Stimulated activated CD4-positive, alpha-beta T cell treated with anti-CD3 and anti-CD28 coated beads, TNF-alpha, amount 100 ng/mL, for 48 hours (primary cell): Measurements from ENCODE around the gene DNAJC27.

Experiments
- DNase-seq, 3 donors: peaks; one replicate each; pipeline ENCODE4 v3.0.0-alpha.2; 2020; ENCODE audit warnings: low read depth in 3 of 3

DNAJC27 gene

DNA sequence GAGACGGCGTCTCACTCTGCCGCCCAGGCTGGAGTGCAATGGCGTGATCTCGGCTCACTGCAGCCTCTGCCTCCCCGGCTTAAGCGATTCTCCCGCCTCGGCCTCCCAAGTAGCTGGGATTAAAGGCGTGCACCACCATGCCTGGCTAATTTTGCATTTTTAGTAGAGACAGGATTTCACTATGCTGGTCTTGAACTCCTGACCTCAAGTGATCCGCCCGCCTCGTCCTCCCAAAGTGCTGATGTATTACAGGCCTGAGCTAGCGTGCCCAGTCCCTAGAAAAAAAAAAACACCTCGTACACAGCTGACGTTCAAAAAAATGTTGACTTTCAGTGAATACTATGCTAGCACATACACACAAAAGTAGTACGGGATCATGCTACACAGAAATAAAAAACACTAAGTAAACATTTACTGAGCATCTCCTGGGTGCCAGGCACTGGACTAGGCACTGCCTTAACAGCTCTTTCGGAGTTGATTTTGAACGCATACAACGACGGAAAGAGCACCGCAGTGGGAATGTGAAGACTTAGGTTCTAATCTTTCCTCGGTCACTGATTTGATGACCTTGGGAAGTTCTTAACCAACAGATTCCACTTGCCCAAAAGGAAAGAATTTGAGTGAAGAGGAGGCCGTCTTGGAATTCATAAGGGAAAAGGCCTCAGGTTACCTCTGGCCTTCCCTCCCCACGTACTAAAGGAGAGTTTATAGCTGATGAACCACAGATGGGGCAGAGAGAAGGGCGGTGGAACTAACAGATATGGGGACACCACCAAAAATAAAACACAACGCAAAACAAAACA, 1.1 kb downstream of the DNAJC27 start:
- no peak for DNase-seq

DNA sequence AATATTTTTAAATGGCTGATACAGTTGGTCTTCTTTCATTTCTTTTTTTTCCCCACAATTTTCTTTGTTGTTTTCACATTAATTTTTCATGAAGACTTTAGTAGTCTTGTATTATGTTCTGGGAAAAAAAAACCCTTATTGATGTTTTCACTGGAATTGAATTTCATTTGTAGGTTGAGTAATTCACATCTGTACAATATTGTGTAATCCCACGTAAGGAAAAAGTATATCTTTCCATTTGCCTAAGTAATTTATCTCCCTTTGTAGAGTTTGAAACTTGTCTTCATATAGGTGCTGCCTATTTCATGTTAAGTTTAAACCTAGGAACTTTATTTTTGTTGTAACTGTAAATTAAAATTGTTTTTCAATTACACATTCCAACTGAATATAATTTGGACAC, 2.0 kb downstream of the DNAJC27 start:
- no peak for DNase-seq

DNA sequence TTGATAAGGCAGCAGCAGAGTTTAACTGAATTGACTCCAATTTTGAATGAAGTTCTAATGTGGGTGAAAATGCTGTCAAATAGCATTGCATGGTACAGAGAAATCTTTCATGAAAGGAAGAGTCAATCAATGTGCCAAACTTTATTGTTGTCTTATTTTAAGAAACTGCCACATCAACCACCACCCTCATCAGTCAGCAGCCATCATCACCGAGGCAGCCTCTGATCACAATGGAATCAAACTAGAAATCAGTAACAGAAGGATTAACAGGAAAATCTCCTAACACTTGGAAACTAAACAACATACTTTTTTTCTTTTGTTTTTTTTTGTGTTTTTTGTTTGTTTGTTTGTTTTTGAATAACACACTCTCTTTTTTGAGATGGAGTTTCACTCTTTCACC, 9.9 kb downstream of the DNAJC27 start:
- DNase-seq, result no peak

DNA sequence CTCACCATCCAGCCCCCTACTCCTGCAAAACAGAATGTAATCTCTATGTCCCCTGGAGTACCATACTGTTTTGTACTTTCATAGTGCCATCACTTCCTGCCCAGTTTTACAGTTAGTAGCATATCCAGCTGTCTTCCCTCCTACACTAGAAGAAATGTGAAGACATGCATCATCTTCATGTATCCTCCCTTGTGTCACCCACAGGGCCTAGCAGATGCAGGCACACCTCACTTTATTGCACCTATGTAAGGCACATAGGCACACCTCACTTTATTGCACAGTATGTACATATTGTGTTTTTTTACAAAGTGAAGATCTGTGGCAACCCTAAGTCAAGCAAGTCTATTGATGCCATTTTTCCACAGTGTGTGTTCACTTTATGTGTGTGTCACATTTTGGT, 12.0 kb downstream of the DNAJC27 start:
- DNase-seq, result no peak

DNA sequence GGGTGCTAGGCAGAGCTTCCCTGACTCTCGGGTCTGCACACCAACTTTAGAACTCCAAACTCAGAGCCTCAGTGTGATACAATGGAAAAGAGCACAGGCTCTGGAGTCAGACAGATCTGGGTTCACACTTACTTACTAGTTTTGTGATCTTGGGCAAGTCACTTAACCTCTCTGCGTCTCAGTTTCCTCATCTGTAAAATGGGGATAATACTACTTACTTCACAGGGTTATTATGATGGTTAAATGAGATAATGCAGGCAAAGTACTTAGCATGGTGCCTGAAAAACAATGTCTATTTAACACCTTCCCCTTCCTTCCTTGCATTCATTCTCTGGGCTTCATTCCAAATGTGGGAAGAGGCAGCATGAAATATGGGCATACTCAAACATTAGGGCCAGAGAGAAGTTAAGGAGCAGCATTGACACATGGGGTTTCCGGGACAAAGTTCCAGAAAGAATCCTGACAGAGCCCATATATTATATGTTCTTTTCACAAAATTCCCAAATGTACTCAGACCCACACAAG, 13.3 kb downstream of the DNAJC27 start:
- no peak for DNase-seq

DNA sequence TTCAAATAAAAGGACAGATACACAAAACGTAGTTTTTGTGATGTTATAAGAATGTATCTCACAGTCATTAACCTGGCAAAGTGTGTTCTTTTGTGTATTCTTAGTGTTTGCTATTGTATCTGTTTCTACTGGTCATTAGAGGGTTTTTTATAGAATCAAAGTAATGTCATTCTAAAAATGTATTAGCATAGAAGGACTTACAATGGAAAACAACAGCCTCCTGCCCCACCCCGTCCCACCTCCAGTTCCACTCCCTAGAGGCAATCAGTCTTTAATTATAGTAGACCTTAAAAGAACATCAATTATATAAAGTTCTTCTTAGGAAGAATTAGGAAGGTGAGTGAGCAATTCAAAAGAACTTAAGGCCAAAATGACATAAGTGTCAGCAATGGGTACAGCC, 13.8 kb downstream of the DNAJC27 start:
- no peak for DNase-seq

DNA sequence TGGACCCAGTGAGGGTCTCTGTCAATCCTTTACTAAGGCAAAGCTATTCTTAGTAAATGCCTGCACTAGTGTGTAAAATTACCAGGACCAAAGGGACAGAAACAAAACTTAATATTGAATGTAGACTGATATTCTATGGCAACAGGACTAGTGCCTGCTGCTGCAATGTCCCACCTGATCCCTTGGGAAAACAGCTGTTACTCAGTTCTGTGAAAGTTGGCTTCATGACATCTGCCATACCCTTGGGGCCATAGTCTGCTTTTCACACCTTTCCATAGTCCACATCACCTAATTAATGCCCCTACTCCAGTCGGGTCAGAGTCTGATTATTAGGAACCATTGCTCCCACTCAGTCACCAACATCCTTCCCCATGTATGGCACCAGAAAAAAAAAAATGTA, 14.5 kb downstream of the DNAJC27 start:
- no peak for DNase-seq

DNA sequence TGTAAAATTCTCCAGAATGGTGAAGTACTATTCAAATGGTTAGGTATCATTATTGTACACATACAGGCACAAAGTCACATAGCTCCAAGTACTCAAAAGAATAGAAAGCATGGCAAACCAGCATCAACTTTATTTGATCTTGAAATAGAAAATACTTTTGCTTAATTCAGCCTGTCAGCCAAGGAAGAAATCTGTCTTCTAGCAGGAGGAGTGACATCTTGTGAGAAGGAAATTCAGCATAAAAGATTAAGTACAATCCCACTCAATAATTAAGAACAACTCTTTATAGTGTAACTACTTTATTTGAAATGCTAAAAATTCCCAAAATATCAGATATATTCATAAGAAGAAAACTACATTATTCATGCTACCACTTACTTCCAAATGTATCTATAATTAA, 15.8 kb downstream of the DNAJC27 start:
- DNase-seq, result no peak

DNA sequence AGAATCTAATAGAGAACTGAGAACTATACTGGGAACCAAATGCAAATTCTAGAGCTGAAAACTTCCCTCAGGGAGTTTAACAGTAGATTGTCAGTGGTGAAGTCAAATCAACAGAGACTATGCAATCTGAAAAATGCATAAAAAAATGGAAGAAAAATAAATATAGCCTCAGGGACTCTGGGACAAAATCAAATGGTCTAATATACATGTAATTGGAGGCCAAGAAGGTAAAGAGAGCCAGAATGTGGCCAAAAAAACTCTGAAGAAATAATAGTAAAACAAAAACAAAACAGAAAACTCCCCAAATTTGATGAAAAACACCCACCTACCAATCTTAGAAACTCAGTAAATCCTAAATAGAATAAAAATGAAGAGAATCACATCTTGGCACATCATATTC, 16.5 kb downstream of the DNAJC27 start:
- no peak for DNase-seq

DNA sequence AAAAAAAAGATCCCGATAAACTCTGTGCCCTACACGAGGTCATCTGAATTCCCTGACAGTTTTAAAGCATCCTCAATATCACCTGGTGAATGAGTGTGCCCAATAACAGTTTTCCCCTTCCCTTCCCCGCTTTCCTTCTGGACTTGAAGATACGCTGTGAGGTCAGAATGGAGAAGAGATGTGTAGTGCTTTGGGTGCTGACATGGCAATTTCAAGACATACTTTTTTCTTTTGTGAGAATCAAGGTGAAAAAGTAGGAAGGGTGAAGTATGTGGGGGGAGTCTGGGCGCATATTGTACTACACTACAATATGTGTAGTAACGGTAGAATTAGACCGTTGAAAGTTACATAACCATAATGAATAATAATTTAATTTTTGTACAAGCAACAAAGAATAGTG, 21.7 kb downstream of the DNAJC27 start:
- DNase-seq, result no peak

DNA sequence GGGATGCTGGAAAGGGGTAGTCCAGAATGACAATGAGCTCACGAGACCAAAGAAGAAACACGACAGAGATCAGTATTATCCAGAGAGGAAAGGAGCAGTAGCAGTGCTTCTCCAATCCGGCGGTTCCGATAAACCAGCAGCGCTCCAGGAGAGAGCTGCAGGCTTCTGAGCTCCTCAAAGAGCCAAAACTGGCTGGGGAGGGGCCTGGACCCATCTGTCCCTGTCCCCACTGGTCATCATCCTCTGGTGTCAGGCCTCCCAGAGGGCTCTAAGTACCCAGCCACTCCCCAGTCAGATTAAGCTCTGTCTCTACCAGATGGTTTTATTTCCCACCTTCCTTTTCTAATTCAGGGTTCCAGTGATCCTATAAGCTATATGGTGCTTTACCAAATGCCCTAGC, 23.2 kb downstream of the DNAJC27 start:
- no peak for DNase-seq

DNA sequence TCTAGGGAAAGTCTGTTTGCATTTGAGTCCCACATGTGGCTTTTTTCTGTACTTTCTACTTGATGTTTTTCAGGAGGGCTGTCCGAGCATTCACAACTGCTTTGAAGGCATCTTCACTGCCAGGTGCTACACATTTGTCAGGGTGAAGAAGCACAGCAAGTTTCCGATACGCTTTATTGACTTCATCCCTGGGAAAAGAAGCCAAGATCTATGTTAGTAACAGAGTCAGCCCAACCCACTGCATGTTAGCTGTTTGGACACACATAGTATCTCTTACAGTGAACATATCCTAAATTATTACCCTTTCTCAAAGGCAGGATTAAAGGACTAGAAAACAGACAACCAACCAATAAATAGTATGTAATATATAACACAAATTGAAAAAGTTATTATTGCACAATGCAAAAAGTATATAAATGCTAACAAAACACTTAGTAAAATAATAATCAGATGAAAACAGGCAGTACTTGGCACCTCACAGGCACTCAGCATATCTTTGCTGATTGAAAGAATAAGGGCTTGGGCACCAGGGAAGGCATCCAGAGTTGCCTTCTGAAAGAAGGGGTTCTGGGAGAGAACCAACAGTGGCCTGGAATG, 24.1 kb downstream of the DNAJC27 start:
- no peak for DNase-seq

DNA sequence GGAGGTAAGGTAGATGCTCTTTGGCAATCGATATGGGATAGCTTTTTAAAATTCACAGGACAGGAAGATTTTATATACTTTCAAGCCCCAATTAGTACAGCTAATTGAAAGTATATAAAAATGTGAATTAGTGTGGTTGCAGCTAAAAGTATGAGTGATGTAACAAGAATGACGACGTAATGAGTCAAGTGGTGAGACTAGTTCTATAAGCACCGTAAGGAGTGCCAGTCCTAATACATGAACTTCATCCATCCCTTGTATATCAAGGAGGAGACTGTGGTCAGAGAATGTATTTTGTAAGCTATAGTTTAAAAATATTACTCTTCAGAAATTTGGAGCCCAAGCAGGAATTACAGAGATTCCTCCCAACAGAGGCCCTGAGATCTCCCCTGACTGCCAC, 25.8 kb downstream of the DNAJC27 start:
- no peak for DNase-seq

DNA sequence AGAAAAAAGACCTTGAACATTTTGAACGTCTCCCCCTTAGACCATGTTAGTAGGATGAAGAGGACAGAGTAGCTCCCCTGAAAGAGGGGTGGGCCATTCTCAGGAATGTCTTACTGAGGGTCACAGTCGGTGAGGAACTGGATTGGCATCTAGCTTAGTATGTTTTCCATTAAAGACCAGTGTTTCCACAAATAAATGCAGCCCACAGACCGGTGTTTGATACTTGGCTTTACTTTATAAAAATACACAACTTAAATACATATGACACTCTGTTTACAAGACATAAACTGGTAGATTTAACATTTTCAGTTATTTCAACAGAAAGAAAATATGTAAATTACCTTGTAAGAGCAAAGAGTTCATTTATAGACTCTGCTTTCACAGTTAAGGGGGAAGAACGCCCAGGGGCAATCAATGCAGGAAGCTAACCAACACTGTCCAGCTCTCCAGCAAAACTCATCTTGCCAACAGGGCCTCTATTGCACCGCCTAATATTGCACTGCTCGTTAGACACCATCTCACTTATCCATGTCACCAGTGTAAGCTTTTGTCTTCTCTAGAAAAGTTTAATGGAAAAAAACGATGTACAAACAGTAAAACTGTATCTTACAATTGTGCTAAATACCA, 28.2 kb downstream of the DNAJC27 start:
- no peak for DNase-seq

DNA sequence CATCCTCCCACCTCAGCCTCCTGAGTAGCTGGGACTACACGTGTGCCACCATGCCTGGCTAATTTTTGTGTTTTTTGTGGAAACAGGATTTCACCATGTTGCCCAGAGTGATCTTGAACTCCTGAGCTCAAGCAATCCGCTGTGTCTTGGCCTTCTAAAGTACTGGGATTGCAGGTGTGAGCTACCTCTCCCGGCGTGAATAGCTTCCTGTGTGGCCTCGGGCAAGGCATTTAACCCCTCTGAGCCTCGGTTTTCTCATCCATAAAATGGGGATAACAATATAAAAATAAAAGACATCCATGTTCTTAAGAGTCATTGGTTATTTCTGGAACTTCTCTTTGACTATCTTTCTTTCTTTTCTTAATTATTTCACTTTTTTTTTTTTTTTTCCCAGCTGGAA, 32.4 kb downstream of the DNAJC27 start:
- no peak for DNase-seq

DNA sequence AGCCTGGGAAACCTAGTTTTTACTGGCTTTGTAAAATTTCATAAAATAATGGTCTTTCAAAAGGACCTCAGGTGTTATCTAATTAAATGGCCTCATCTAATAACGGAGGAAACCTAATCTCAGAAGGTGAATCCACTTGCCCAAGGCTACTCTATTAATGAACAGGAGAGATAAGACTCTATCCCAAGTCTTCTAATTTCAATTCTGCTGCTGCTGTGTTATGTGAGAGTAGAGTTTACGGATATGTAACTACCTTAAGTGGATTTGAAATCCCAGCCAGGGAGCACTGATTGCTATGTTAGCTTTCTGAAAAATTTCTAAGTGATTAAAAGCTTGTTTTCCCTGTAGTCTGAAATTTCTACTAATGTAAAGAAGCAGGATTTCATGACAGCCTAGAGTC, 34.5 kb downstream of the DNAJC27 start:
- no peak for DNase-seq

DNA sequence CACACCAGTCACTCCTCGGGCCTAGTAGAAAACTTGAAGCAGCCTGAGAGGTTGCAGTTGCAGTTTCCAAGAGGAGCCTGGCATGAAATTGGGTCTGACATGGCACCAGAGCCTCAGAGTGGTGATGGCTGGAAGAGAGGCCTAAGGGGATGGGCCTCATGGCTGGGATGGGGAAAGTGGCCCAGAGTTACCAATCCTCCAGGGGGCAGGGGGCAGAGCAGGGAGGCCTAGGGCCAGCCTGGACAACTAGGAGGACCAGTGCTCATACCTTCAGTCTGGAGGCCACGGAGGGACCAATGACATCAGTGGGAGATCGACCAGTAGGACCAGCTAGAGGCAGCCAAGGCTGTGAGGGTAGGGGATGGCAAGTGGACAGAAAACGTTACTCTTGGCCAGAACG, 36.6 kb downstream of the DNAJC27 start:
- DNase-seq, result no peak

DNA sequence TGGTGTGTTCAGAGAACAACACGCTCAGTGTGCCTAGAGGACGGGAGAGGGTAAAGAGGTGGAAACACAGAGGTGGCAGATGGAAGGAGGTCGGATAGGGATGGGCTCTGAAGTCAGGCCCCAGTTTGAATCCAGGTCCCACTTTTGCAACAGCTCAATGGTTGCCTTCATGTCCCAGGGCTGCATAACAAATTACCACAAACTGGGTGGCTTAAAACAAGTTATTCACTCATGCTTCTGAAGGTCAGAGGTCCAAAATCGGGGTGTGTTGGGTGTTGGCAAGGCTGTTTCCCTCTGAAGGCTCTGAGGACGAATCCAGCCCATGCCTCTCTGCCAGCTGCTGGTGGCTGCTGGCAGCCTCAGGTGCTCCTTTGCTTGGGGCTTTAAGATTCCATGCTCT, 39.0 kb downstream of the DNAJC27 start:
- DNase-seq, result no peak

DNA sequence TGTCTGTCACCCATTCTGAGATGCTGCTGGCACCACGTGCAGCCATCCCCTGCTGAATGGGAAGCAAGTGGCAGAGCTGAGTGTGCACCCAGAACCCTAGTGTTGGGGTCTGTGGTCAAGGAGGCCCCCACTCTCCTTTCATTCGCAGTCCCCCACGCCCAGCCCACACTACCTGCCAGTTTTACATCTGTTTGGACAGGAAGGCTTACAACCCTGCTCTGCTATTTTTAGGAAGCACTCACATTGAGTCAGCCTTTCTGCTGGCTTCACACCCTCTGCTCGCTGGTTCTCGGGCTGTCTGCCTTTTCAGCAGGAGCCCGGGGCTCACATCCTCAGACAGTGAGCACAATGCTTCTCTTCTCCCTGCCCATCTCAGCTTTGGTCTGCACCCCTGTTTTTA, 41.0 kb downstream of the DNAJC27 start:
- DNase-seq, result no peak

DNA sequence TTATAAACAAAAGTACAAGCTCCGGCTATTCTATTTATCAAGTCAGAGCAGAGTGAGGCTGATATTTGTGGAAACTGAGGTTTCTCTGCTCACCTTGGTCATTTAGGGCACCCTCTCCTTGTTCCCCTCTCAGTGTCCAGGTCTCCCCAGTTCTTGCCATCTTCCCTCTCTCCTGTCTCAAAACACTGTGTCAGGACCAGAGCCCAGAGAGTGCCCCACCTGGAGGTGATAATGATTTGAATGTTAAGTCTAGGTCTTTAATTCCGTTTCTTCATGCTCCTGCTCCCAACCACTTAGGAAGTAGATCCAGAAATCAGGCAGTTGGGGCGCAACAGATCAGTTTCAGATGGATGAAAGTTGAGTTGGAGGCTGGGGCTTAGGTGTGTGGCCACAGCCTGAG, 42.5 kb downstream of the DNAJC27 start:
- DNase-seq, result no peak

DNA sequence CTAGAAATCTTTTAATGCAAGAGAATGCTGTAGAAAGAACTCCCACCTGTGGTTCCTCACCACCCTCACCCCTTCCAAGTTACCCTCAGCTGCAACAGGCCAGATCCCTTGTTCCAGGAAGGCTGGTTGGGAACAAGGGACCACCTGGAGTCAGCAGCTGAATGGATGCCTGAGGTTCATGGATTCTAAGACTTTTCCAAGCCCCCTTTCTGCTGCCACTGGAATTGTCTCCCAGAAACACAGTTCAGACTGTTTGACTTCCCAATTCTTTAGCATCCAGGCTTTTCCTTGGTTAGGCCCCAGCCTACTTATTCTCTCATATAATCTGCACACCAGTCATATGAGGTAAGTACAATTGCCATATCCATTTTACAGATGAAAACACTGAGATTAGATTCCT, 43.7 kb downstream of the DNAJC27 start:
- no peak for DNase-seq

DNA sequence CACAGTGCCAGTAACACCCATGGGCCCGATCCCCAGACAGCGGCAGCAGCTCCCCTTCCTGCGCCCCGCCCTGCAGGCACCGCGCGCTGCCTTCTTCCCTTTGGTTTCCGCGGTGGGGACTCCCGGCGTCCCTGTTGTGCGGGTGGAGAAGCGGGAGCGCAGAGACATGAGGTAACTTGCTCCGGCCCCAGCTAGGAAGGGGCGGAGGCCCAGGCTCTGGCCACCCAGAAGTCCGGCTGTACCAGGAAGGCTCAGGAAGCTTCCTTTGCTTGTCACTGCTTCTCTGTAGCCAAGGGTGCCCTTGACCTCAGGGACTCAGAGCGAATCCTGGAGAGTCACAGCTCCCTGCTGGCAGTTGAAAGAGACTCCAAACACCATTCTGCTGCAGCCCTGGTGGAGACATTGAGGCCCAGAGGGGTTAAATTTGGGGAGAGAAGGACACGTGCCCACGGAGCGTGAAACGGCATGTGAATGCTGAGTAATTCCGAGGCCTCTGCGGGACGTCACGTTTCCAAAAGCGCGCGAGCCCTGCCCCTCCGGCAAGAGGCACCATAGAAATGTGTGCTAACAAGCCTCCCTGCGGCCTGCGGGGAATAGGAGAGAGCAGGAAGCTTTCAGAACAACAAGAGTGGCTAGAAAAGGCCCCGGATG, 45.0 kb downstream of the DNAJC27 start:
- DNase-seq, result peak; percentile 44 to 49 (median 44)

DNA sequence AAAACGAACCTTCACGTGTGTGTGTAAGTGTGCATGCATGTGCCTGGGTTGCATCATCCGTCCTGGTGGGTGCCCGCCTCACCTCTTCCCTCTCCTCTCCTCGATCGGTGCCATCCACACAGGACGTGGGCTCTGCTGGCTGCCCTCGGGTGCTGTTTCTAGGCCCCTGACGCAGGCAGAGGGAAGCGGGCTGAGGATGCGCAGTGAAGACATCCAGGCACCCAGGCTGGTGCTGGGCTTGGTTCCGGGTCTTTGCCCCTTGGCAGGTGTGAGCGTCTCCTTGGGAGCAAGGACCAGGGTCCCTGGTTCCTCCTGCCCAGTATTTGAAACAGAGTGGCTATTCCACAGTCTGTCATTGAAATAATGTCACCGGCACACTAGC, 45.5 kb downstream of the DNAJC27 start:
- no peak for DNase-seq
